Calu3 (cell line): ENCODE results near the gene ISY1. TPM values are rescaled to one million over a fixed set of nuclear protein-coding genes. Genes with fewer than 3 reads are reported as not detected.
"Not testable (repeated sequence)": the region's sequence is repeated elsewhere in the genome, so short reads cannot be mapped to it uniquely, and the experiment has no call there.

Experiments
- BruUV-seq: library from RNA; stranded (reverse); fragments of 400-500 nt; replicated peaks from 2 replicates; lab custom pipeline; 2021; lab: Mats Ljungman, UMichigan
- CTCF ChIA-PET: fragments of 300-600 bp; sonication (Branson Sonifier 250); formaldehyde crosslinking; loops from one replicate; lab custom pipeline; 2022; ENCODE audit warnings: antibody characterized with exemption; lab: Charles Lee
- DNase-seq: peaks from one replicate; pipeline ENCODE4 v3.0.0; 2022
- H3K27ac Mint-ChIP-seq: one replicate; pipeline ENCODE4 v1.8.0; 2022; ENCODE audit warnings: mixed read lengths; ENCODE audit not compliant: unreplicated experiment
- H3K27me3 Mint-ChIP-seq: one replicate; pipeline ENCODE4 v1.8.0; 2022; ENCODE audit warnings: mixed read lengths; ENCODE audit not compliant: unreplicated experiment
- H3K36me3 Mint-ChIP-seq: one replicate; pipeline ENCODE4 v1.8.0; 2022; ENCODE audit warnings: mild to moderate bottlenecking, moderate library complexity, mixed read lengths; ENCODE audit not compliant: insufficient read depth, unreplicated experiment
- H3K4me1 Mint-ChIP-seq: one replicate; pipeline ENCODE4 v1.8.0; 2022; ENCODE audit warnings: mild to moderate bottlenecking, low read depth, mixed read lengths; ENCODE audit not compliant: unreplicated experiment
- H3K4me3 Mint-ChIP-seq: one replicate; pipeline ENCODE4 v1.8.0; 2022; ENCODE audit warnings: mild to moderate bottlenecking, low read depth, moderate library complexity, mixed read lengths; ENCODE audit not compliant: unreplicated experiment
- H3K9me3 Mint-ChIP-seq: one replicate; pipeline ENCODE4 v1.8.0; 2022; ENCODE audit warnings: low read depth, mixed read lengths; ENCODE audit not compliant: unreplicated experiment
- intact Hi-C: fragments of 100-400 bp; cut with micrococcal nuclease; formaldehyde crosslinking; loops from one replicate; pipeline ENCODE4 v1.10.0; 2022; ENCODE audit not compliant: unreplicated experiment
- total RNA-seq: library from RNA; stranded (reverse); gene quantifications from 2 replicates; pipeline ENCODE4 v1.2.3, GENCODE V29; 2022
- TF ChIP-seq, protein P1 (sequence below): fragments of 200-600 bp; IDR thresholded peaks from one replicate; pipeline ENCODE4 v1.8.0; 2022; ENCODE audit warnings: antibody characterized with exemption; ENCODE audit not compliant: unreplicated experiment

Gene ISY1
- total RNA-seq, 1 experiment from 2014 or later: 77.0 TPM

- no peak for DNase-seq
- no TSS peak for BruUV-seq
- intact Hi-C loops: no loop called here
- peaks cover 6% of the 10 kb centered on the region for H3K4me1 Mint-ChIP-seq
- H3K36me3 Mint-ChIP-seq: peaks cover 18% of the 10 kb centered on the region
- H3K4me3 Mint-ChIP-seq: no peak overlapping the region
- TF ChIP-seq, protein P1, sequence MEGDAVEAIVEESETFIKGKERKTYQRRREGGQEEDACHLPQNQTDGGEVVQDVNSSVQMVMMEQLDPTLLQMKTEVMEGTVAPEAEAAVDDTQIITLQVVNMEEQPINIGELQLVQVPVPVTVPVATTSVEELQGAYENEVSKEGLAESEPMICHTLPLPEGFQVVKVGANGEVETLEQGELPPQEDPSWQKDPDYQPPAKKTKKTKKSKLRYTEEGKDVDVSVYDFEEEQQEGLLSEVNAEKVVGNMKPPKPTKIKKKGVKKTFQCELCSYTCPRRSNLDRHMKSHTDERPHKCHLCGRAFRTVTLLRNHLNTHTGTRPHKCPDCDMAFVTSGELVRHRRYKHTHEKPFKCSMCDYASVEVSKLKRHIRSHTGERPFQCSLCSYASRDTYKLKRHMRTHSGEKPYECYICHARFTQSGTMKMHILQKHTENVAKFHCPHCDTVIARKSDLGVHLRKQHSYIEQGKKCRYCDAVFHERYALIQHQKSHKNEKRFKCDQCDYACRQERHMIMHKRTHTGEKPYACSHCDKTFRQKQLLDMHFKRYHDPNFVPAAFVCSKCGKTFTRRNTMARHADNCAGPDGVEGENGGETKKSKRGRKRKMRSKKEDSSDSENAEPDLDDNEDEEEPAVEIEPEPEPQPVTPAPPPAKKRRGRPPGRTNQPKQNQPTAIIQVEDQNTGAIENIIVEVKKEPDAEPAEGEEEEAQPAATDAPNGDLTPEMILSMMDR: no peak
- no peaks in the 10 kb centered on the region for H3K27me3 Mint-ChIP-seq
- no peaks in the 10 kb centered on the region for H3K9me3 Mint-ChIP-seq
- no peak overlapping the region for H3K27ac Mint-ChIP-seq
- CTCF ChIA-PET: interaction anchor here (0.6 kb wide), 1 partner anchor 36 kb away, joined by 3 read pairs; no protein-coding TSS in a partner anchor
These were observed 27.0 kb upstream of the ISY1 start for GRCh38 chr3:129187857-129188256.

GRCh38 chr3:129185783-129186182 lies 24.9 kb upstream of the ISY1 start:
- intact Hi-C loops: no loop called here
- no TSS peak for BruUV-seq
- TF ChIP-seq, protein P1: no peak
- Mint-ChIP-seq H3K9me3 (no peaks in the 10 kb centered on the region), H3K4me1 (peaks cover 7% of the 10 kb centered on the region), H3K4me3 (peak overlapping the region; percentile 100), H3K27ac (peak overlapping the region; percentile 28), H3K36me3 (peaks cover 39% of the 10 kb centered on the region), H3K27me3 (no peaks in the 10 kb centered on the region)
- DNase-seq: no peak
- CTCF ChIA-PET: interaction anchor here (0.6 to 2.1 kb wide), 4 partner anchors 10 to 60 kb away, joined by 3 to 7 read pairs (median 5); no protein-coding TSS in a partner anchor

GRCh38 chr3:129184784-129185542 lies 24.1 kb upstream of the ISY1 start:
- not testable (repeated sequence) for DNase-seq, H3K27me3 Mint-ChIP-seq, H3K9me3 Mint-ChIP-seq, BruUV-seq
- H3K4me1 Mint-ChIP-seq: peaks cover 15% of the 10 kb centered on the region
- H3K4me3 Mint-ChIP-seq: peak overlapping the region; percentile 100
- H3K27ac Mint-ChIP-seq: peak overlapping the region; percentile 99
- H3K36me3 Mint-ChIP-seq: peaks cover 47% of the 10 kb centered on the region
- intact Hi-C loops: loop anchor here (5.0 kb wide), 1 partner anchor 133 kb away; no protein-coding TSS in a partner anchor
- CTCF ChIA-PET: interaction anchor here (1.0 to 1.9 kb wide), 2 partner anchors 11 to 29 kb away, joined by 3 to 4 read pairs; no protein-coding TSS in a partner anchor

- Mint-ChIP-seq H3K27me3 (no peaks in the 10 kb centered on the region), H3K27ac (peak overlapping the region; percentile 99), H3K36me3 (peaks cover 53% of the 10 kb centered on the region), H3K9me3 (no peaks in the 10 kb centered on the region), H3K4me1 (peaks cover 21% of the 10 kb centered on the region), H3K4me3 (peak overlapping the region; percentile 100)
- DNase-seq: peak; percentile 28
- intact Hi-C loops: loop anchor here (5.0 kb wide), 1 partner anchor 132 kb away; no protein-coding TSS in a partner anchor
- TSS peak; percentile 88 for BruUV-seq
- TF ChIP-seq, protein P1: no peak
- CTCF ChIA-PET: interaction anchor here (1.6 kb wide), 1 partner anchor 61 kb away, joined by 5 read pairs; no protein-coding TSS in a partner anchor
These were observed 23.5 kb upstream of the ISY1 start for GRCh38 chr3:129184396-129184657.
